Type B pancreatic cell (in vitro differentiated cells): ENCODE data around the gene THAP9. TPM values are rescaled to one million over a fixed set of nuclear protein-coding genes. Genes with fewer than 3 reads are reported as not detected.

Experiments
- DNase-seq: peaks from one replicate; pipeline ENCODE4 v3.0.0; 2021; ENCODE audit warnings: mixed read lengths; ENCODE audit not compliant: unreplicated experiment; ENCODE audit errors: extremely low spot score
- H3K27ac Mint-ChIP-seq: 2 replicates; pipeline ENCODE4 v1.8.0; 2021; ENCODE audit warnings: mild to moderate bottlenecking, mixed read lengths
- H3K27me3 Mint-ChIP-seq: 2 replicates; pipeline ENCODE4 v1.8.0; 2021; ENCODE audit warnings: mixed read lengths
- H3K36me3 Mint-ChIP-seq: 2 replicates; pipeline ENCODE4 v1.8.0; 2021; ENCODE audit warnings: mixed read lengths
- H3K4me1 Mint-ChIP-seq: one replicate; pipeline ENCODE4 v1.8.0; 2021; ENCODE audit warnings: mixed read lengths; ENCODE audit not compliant: unreplicated experiment
- H3K4me3 Mint-ChIP-seq: 2 replicates; pipeline ENCODE4 v1.8.0; 2021; ENCODE audit warnings: mild to moderate bottlenecking, mixed read lengths
- H3K9me3 Mint-ChIP-seq: 2 replicates; pipeline ENCODE4 v1.8.0; 2021; ENCODE audit warnings: mixed read lengths
- CTCF ChIP-seq: fragments of 200-600 bp; sonication (generic); conservative IDR thresholded peaks from 2 replicates; pipeline ENCODE4 v1.5.0; 2021; ENCODE audit warnings: antibody characterized with exemption, mild to moderate bottlenecking
- total RNA-seq: library from RNA; stranded (reverse); gene quantifications from 2 replicates; pipeline ENCODE4 v1.2.1, GENCODE V29; 2021; ENCODE audit warnings: low replicate concordance

Gene THAP9
- total RNA-seq, 1 donor from 2014 or later = 8.4 TPM

GRCh38 chr4:82921795-82922194, 21.3 kb downstream of the THAP9 start:
- no peaks in the 10 kb centered on the region for H3K36me3 Mint-ChIP-seq
- no peak for TF ChIP-seq CTCF
- H3K27ac Mint-ChIP-seq = no peak overlapping the region
- no peaks in the 10 kb centered on the region for H3K9me3 Mint-ChIP-seq
- DNase-seq = no peak
- no peaks in the 10 kb centered on the region for H3K4me1 Mint-ChIP-seq
- H3K4me3 Mint-ChIP-seq = no peak overlapping the region
- H3K27me3 Mint-ChIP-seq = no peaks in the 10 kb centered on the region

DNA sequence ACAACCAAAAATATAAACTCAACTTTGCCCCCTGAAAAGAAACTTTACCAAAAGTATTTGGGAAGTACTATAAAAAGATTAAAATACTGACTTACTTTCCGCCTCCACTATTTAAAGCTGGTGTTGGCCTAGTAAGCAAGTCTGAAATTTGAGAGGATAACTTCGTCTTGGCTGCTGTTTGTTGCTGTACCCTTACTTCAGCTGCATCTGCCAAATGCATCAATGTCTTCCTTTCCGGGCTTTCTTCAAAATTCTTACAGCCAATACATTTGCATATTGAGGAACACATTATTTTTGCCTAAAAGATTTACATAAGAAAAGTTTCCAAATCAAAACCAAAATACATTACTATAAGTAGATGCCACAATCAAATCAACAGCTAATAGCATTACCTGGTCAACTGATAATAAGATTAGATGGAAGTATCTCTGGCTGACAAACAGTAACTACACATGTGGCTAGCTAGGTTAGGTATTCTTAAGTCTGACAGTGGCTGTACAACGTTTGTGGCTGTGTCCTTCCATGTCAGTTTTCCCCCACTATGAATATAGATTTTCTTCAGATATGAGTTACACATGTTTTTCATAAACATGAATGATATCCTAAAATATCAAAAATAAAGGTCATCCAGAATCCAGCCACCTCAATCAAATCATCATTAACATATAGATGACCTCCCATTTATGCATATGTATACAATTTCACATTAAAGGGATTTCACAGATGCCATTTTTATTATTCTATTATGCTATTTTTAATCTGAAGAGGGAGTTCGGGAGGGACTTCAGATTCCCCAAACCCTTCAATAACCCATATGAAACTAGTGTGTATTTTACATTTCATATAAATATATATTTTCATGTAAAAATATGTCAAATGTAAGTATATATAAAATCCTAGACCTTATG, 30.6 kb downstream of the THAP9 start:
- Mint-ChIP-seq H3K4me3 (no peak overlapping the region), H3K27ac (no peak overlapping the region), H3K9me3 (no peaks in the 10 kb centered on the region), H3K27me3 (no peaks in the 10 kb centered on the region), H3K36me3 (peaks cover 31% of the 10 kb centered on the region), H3K4me1 (peaks cover 8% of the 10 kb centered on the region)
- no peak for TF ChIP-seq CTCF
- no peak for DNase-seq

DNA sequence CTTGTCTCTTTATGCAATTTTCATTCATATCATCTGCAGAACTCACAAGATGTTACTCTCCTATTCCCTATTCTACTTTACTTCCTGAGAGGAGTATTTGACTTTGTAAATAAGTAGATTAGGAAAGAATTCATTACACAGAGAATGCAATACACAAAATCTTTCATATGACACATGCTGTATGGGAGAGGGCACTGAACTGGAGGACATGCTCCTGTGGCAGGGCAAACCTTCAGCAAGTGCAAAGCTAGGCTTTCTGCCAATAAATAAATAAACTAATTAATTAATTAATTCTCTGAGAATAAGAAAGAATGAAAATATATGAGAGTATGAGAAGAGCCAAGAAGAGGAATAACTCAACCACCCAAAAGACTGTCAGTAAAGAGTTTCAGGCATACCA, 33.9 kb downstream of the THAP9 start:
- H3K36me3 Mint-ChIP-seq = peaks cover 22% of the 10 kb centered on the region
- no peak overlapping the region for H3K4me3 Mint-ChIP-seq
- peaks cover 8% of the 10 kb centered on the region for H3K4me1 Mint-ChIP-seq
- no peak for DNase-seq
- H3K27me3 Mint-ChIP-seq = no peaks in the 10 kb centered on the region
- H3K9me3 Mint-ChIP-seq = no peaks in the 10 kb centered on the region
- TF ChIP-seq CTCF = no peak
- no peak overlapping the region for H3K27ac Mint-ChIP-seq

- no peak for TF ChIP-seq CTCF
Observed at GRCh38 chr4:82939414-82939813, 38.9 kb downstream of the THAP9 start.

GRCh38 chr4:82947498-82947897, 47.0 kb downstream of the THAP9 start:
- no peaks in the 10 kb centered on the region for H3K4me1 Mint-ChIP-seq
- no peak overlapping the region for H3K27ac Mint-ChIP-seq
- H3K36me3 Mint-ChIP-seq = peaks cover 20% of the 10 kb centered on the region
- DNase-seq = no peak
- no peak overlapping the region for H3K4me3 Mint-ChIP-seq
- no peaks in the 10 kb centered on the region for H3K27me3 Mint-ChIP-seq
- no peak for TF ChIP-seq CTCF
- peaks cover under 1% of the 10 kb centered on the region for H3K9me3 Mint-ChIP-seq

More at GRCh38 chr4:82939414-82939813, 38.9 kb downstream of the THAP9 start:
- Mint-ChIP-seq H3K4me1 (no peaks in the 10 kb centered on the region), H3K9me3 (no peaks in the 10 kb centered on the region), H3K27ac (no peak overlapping the region), H3K27me3 (no peaks in the 10 kb centered on the region), H3K36me3 (peaks cover 14% of the 10 kb centered on the region), H3K4me3 (no peak overlapping the region)
- no peak for DNase-seq
